Right lobe of liver (tissue), 6 donors: Measurements from ENCODE around the gene STIL. TPM values are rescaled to one million over a fixed set of nuclear protein-coding genes. Genes with fewer than 3 reads are reported as not detected.

Experiments used
- ATAC-seq, 4 donors: fragments of 200-7000 bp; cut with Tn5 transposase; one replicate each; pipeline ENCODE4 v1.9.1; 2020; ENCODE audit warnings: mild to moderate bottlenecking in 4 of 4, moderate library complexity in 4 of 4
- DNase-seq, 3 donors: peaks; one replicate each; pipeline ENCODE4 v3.0.0-alpha.2; 2020
- H3K27ac ChIP-seq, 3 donors: fragments of 200-600 bp; one replicate each; pipeline ENCODE4 v1.8.0; 2022
- H3K27me3 ChIP-seq, 2 donors: fragments of 200-600 bp; one replicate each; pipeline ENCODE4 v1.8.0; 2022
- H3K36me3 ChIP-seq, 4 donors: fragments of 200-600 bp; sonication (generic) in 1 of 4; one replicate each; pipeline versions ENCODE4 v1.5.1 to v1.8.0; 2017 to 2022; ENCODE audit warnings: control low read depth in 1 of 4
- H3K4me1 ChIP-seq, 4 donors: fragments of 200-600 bp; sonication (generic) in 1 of 4; one replicate each; pipeline versions ENCODE4 v1.5.1 to v1.8.0; 2017 to 2022; ENCODE audit warnings: control low read depth in 1 of 4
- H3K4me3 ChIP-seq, 3 donors: fragments of 200-600 bp; one replicate each; pipeline ENCODE4 v1.8.0; 2022
- H3K9me3 ChIP-seq, 4 donors: fragments of 200-600 bp; sonication (generic) in 1 of 4; one replicate each; pipeline versions ENCODE4 v1.5.1 to v1.8.0; 2017 to 2022; ENCODE audit warnings: control low read depth in 1 of 4
- CTCF ChIP-seq, 4 donors: fragments of 200-600 bp in 3 of 4; fragments of 450-650 bp in 1 of 4; IDR thresholded peaks; one replicate each; pipeline versions ENCODE4 v1.5.1 to v1.8.0; 2016 to 2022; ENCODE audit warnings: antibody characterized with exemption in 4 of 4, mild to moderate bottlenecking in 2 of 4
- POLR2A ChIP-seq: fragments of 450-650 bp; IDR thresholded peaks from one replicate; pipeline ENCODE4 v1.6.1; 2017; ENCODE audit warnings: antibody characterized with exemption, mild to moderate bottlenecking
- WGBS: methylation state at CpG from one replicate; pipeline ENCODE4 v1.1.6; 2018; ENCODE audit warnings: low coverage, low lambda C conversion rate; ENCODE audit not compliant: insufficient coverage; ENCODE audit errors: missing lambda C conversion rate; 5-methylcytosine and 5-hydroxymethylcytosine counted together
- intact Hi-C, 2 donors: fragments of 100-400 bp; cut with DNase I; formaldehyde crosslinking; loops; one replicate each; pipeline versions ENCODE4 v1.11.2 to v1.14.1; 2022
- total RNA-seq, 6 experiments: library from RNA; depleted of rRNA in 2 of 6; stranded (reverse); fragments of >200 nt in 2 of 6; fragmentation: NEBNext Ultra II Directional in 3 of 6; extraction: Animal tissue kit (Norgen Biotek cat#: 25700) in 3 of 6; gene quantifications; one replicate each; pipeline versions ENCODE4 v1.1.0 to v1.2.4, GENCODE V29; 2016 to 2023
- donor health status: DM: no; HTN: yes; CAD: no.
- donor health status: DM: no; HTN: no; CAD: no.
- donor health status: DM: no; HTN: no; CAD: no.
- donor health status: DM: no; HTN: yes; CAD: no.
- donor health status: DM: no; HTN: yes; CAD: no.

Gene STIL
- total RNA-seq, 6 experiments from 2014 or later = 0.61 to 2.5 (median 0.87) TPM

- Histone ChIP-seq H3K9me3 (no peaks in the 10 kb centered on the region), H3K27ac (peak overlapping the region in 1 of 3 donors; percentile 54), H3K36me3 (no peaks in the 10 kb centered on the region), H3K4me3 (no peak overlapping the region), H3K4me1 (peaks cover 0 to 7% (median 2%) of the 10 kb centered on the region in 4 donors), H3K27me3 (peaks cover 9 to 36% of the 10 kb centered on the region in 2 donors)
- TF ChIP-seq CTCF (IDR thresholded peaks at IDR 0.05) (no peak), POLR2A (no peak)
- ATAC-seq (peak; percentile 6 to 26 (median 11)), DNase-seq (peak in 1 of 3 donors; percentile 40)
- 17% methylated on average over 12 of the region's 19 CpGs for WGBS
- intact Hi-C loops = no loop called here
Observed at GRCh38 chr1:47226121-47226838, 87.7 kb downstream of the STIL start.

- DNase-seq (peak in 2 of 3 donors; percentile 41 to 52), ATAC-seq (peak; percentile 32 to 53 (median 34))
- intact Hi-C loops = no loop called here
- Histone ChIP-seq H3K4me1 (peaks cover 0 to 7% (median 2%) of the 10 kb centered on the region in 4 donors), H3K27me3 (peaks cover 4 to 29% of the 10 kb centered on the region in 2 donors), H3K4me3 (peak overlapping the region in 2 of 3 donors; percentile 16 to 21), H3K9me3 (no peaks in the 10 kb centered on the region), H3K36me3 (no peaks in the 10 kb centered on the region), H3K27ac (peak overlapping the region in 1 of 3 donors; percentile 54)
- no peak for TF ChIP-seq CTCF (IDR thresholded peaks at IDR 0.05)
- no peak for TF ChIP-seq POLR2A
- 4% methylated on average over 16 of the region's 79 CpGs for WGBS
Observed at GRCh38 chr1:47225430-47226100, 88.4 kb downstream of the STIL start.

GRCh38 chr1:47224676-47225399, 89.1 kb downstream of the STIL start:
- peaks cover 0 to 7% (median 2%) of the 10 kb centered on the region in 4 donors for H3K4me1 ChIP-seq
- ATAC-seq (no peak), DNase-seq (no peak)
- TF ChIP-seq POLR2A (no peak), CTCF (IDR thresholded peaks at IDR 0.05) (no peak)
- H3K27me3 ChIP-seq = peaks cover 0 to 22% of the 10 kb centered on the region in 2 donors
- no peaks in the 10 kb centered on the region for H3K36me3 ChIP-seq
- no peaks in the 10 kb centered on the region for H3K9me3 ChIP-seq
- WGBS = 7% methylated on average over 16 of the region's 30 CpGs
- intact Hi-C loops = no loop called here
- no peak overlapping the region for H3K27ac ChIP-seq
- H3K4me3 ChIP-seq = peak overlapping the region in 2 of 3 donors; percentile 16 to 21

- peaks cover 0 to 17% of the 10 kb centered on the region in 2 donors for H3K27me3 ChIP-seq
- H3K36me3 ChIP-seq = no peaks in the 10 kb centered on the region
- H3K4me3 ChIP-seq = no peak overlapping the region
- peaks cover 0 to 7% (median 2%) of the 10 kb centered on the region in 4 donors for H3K4me1 ChIP-seq
- ATAC-seq (no peak), DNase-seq (no peak)
- 32% methylated on average over 4 of the region's 9 CpGs for WGBS
- intact Hi-C loops = no loop called here
- H3K9me3 ChIP-seq = no peaks in the 10 kb centered on the region
- TF ChIP-seq CTCF (IDR thresholded peaks at IDR 0.05) (no peak), POLR2A (no peak)
- no peak overlapping the region for H3K27ac ChIP-seq
Observed at GRCh38 chr1:47223921-47224675, 89.8 kb downstream of the STIL start.
